ENCODE measurements around the gene AP4M1. TPM values are rescaled to one million over a fixed set of nuclear protein-coding genes. Genes with fewer than 3 reads are reported as not detected.

Gene AP4M1
- polyA plus RNA-seq, 1 donor from 2014 or later = 100 TPM

DNA sequence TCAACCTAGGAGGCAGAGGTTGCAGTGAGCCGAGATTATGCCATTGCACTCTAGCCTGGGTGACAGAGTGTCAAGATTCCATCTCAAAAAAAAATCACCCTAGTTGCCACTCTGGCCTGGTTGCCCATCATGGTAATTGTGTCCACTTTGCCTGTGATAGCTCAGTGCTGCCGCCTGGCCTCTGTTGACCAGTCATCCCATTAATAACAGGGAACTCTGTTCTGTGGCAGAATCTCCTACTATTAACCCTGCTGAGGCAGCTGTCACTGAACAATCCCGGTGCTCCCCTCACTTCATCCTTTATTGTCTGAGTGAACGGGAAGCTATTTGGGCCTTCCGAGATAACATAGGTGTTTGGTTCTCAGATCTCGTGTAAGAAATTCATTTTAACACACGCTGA, 34.5 kb upstream of the AP4M1 start:
- Histone ChIP-seq H3F3A (ENCODE audit: insufficient read depth, low read length, poor library complexity, severe bottlenecking) (no peaks in the 10 kb centered on the region), H2AFZ (ENCODE audit: low read depth, low read length) (no peak overlapping the region), H4K20me1 (ENCODE audit: insufficient read depth) (no peaks in the 10 kb centered on the region), H3K27me3 (ENCODE audit: insufficient read depth, low read depth, low read length) (no peaks in the 10 kb centered on the region), H3K4me2 (ENCODE audit: low read length) (no peak overlapping the region), H3K4me3 (ENCODE audit: low read length) (no peak overlapping the region), H3K27ac (ENCODE audit: low read length) (no peak overlapping the region), H3K36me3 (ENCODE audit: insufficient read depth, low read length) (peaks cover 19% of the 10 kb centered on the region), H3K79me2 (replicated peaks; ENCODE audit: insufficient read depth, low read length) (peaks cover 3% of the 10 kb centered on the region), H3K9ac (ENCODE audit: low read length) (no peak overlapping the region), H3K9me2 (ENCODE audit: insufficient read depth, low read length) (no peaks in the 10 kb centered on the region), H3K9me3 (ENCODE audit: low read length) (peaks cover 12% of the 10 kb centered on the region)
- TF ChIP-seq TAF1 (IDR thresholded peaks at IDR 0.05; ENCODE audit: low read depth) (no peak), RAD21 (conservative IDR thresholded peaks at IDR 0.05) (no peak), EP300 (conservative IDR thresholded peaks at IDR 0.05; ENCODE audit: poor library complexity, severe bottlenecking) (no peak), POLR2AphosphoS5 (IDR thresholded peaks at IDR 0.05) (no peak), EZH2 (IDR thresholded peaks at IDR 0.05; ENCODE audit: borderline replicate concordance, insufficient read depth, low read length, poor library complexity, severe bottlenecking) (no peak)
- TF ChIP-seq, protein P1, sequence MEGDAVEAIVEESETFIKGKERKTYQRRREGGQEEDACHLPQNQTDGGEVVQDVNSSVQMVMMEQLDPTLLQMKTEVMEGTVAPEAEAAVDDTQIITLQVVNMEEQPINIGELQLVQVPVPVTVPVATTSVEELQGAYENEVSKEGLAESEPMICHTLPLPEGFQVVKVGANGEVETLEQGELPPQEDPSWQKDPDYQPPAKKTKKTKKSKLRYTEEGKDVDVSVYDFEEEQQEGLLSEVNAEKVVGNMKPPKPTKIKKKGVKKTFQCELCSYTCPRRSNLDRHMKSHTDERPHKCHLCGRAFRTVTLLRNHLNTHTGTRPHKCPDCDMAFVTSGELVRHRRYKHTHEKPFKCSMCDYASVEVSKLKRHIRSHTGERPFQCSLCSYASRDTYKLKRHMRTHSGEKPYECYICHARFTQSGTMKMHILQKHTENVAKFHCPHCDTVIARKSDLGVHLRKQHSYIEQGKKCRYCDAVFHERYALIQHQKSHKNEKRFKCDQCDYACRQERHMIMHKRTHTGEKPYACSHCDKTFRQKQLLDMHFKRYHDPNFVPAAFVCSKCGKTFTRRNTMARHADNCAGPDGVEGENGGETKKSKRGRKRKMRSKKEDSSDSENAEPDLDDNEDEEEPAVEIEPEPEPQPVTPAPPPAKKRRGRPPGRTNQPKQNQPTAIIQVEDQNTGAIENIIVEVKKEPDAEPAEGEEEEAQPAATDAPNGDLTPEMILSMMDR (IDR thresholded peaks at IDR 0.05; ENCODE audit: poor library complexity, severe bottlenecking) = no peak

- Histone ChIP-seq H3K79me2 (replicated peaks; ENCODE audit: insufficient read depth, low read length) (peaks cover 3% of the 10 kb centered on the region), H3K4me3 (ENCODE audit: low read length) (no peak overlapping the region), H3F3A (ENCODE audit: insufficient read depth, low read length, poor library complexity, severe bottlenecking) (no peaks in the 10 kb centered on the region), H3K9me2 (ENCODE audit: insufficient read depth, low read length) (no peaks in the 10 kb centered on the region), H3K4me2 (ENCODE audit: low read length) (no peak overlapping the region), H3K36me3 (ENCODE audit: insufficient read depth, low read length) (peaks cover 33% of the 10 kb centered on the region), H3K9me3 (ENCODE audit: low read length) (peaks cover 12% of the 10 kb centered on the region), H3K9ac (ENCODE audit: low read length) (no peak overlapping the region), H3K27ac (ENCODE audit: low read length) (no peak overlapping the region), H4K20me1 (ENCODE audit: insufficient read depth) (no peaks in the 10 kb centered on the region), H3K27me3 (ENCODE audit: insufficient read depth, low read depth, low read length) (no peaks in the 10 kb centered on the region), H2AFZ (ENCODE audit: low read depth, low read length) (no peak overlapping the region)
- no peak for TF ChIP-seq EP300 (conservative IDR thresholded peaks at IDR 0.05; ENCODE audit: poor library complexity, severe bottlenecking)
- no peak for TF ChIP-seq EZH2 (IDR thresholded peaks at IDR 0.05; ENCODE audit: borderline replicate concordance, insufficient read depth, low read length, poor library complexity, severe bottlenecking)
- no peak for TF ChIP-seq SMC3 (conservative IDR thresholded peaks at IDR 0.05; ENCODE audit: poor library complexity)
- TF ChIP-seq, protein P2, sequence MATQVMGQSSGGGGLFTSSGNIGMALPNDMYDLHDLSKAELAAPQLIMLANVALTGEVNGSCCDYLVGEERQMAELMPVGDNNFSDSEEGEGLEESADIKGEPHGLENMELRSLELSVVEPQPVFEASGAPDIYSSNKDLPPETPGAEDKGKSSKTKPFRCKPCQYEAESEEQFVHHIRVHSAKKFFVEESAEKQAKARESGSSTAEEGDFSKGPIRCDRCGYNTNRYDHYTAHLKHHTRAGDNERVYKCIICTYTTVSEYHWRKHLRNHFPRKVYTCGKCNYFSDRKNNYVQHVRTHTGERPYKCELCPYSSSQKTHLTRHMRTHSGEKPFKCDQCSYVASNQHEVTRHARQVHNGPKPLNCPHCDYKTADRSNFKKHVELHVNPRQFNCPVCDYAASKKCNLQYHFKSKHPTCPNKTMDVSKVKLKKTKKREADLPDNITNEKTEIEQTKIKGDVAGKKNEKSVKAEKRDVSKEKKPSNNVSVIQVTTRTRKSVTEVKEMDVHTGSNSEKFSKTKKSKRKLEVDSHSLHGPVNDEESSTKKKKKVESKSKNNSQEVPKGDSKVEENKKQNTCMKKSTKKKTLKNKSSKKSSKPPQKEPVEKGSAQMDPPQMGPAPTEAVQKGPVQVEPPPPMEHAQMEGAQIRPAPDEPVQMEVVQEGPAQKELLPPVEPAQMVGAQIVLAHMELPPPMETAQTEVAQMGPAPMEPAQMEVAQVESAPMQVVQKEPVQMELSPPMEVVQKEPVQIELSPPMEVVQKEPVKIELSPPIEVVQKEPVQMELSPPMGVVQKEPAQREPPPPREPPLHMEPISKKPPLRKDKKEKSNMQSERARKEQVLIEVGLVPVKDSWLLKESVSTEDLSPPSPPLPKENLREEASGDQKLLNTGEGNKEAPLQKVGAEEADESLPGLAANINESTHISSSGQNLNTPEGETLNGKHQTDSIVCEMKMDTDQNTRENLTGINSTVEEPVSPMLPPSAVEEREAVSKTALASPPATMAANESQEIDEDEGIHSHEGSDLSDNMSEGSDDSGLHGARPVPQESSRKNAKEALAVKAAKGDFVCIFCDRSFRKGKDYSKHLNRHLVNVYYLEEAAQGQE (IDR thresholded peaks at IDR 0.05; ENCODE audit: borderline replicate concordance) = no peak
- TF ChIP-seq, protein P1 (IDR thresholded peaks at IDR 0.05; ENCODE audit: poor library complexity, severe bottlenecking) = no peak
- TF ChIP-seq RAD21 (conservative IDR thresholded peaks at IDR 0.05) = no peak
- TF ChIP-seq TAF1 (IDR thresholded peaks at IDR 0.05; ENCODE audit: low read depth) = no peak
- TF ChIP-seq MXI1 (conservative IDR thresholded peaks at IDR 0.05; ENCODE audit: poor library complexity, severe bottlenecking) = no peak
- no peak for TF ChIP-seq POLR2AphosphoS5 (IDR thresholded peaks at IDR 0.05)
Measured at GRCh38 chr7:100069991-100070390, 31.5 kb upstream of the AP4M1 start.
